Measurements from ENCODE around the gene CBLB.

Gene CBLB

GRCh38 chr3:105639131-105639530 lies 229.7 kb downstream of the CBLB start:
- Histone ChIP-seq H3K4me1 (ENCODE audit: control insufficient read depth, insufficient read depth, low read length) (no peaks in the 10 kb centered on the region), H3K9ac (ENCODE audit: low read length) (no peak overlapping the region), H3K36me3 (ENCODE audit: control insufficient read depth, insufficient read depth, low read length, severe bottlenecking) (no peaks in the 10 kb centered on the region), H3K4me3 (ENCODE audit: low read length) (no peak overlapping the region), H3K9me3 (ENCODE audit: control insufficient read depth, low read length) (peaks cover 4% of the 10 kb centered on the region), H3K27me3 (replicated peaks; ENCODE audit: control insufficient read depth, insufficient read depth, low read length) (no peaks in the 10 kb centered on the region)
- DNase-seq (ENCODE audit: low read depth), result no peak

DNA sequence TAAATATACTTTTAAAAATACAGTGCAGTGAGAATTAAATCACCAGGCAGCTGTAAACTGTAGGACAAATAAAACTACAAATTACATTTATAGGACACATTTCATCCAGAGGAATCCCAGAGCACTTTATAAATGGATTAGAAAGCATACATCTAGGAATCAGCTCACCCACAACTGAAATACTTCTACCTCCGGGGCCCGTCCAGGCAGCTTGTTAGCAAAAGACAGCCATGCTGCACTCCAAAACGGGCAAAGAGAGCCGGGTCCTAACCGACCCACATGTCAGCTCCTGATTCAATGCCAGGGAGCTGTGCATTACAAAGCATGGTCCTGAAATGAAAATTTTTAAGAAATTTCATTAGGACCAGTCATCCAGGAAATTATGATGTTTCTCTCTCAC lies 234.1 kb downstream of the CBLB start:
- no peak overlapping the region for H3K4me3 ChIP-seq (ENCODE audit: low read length)
- H3K9me3 ChIP-seq (ENCODE audit: control insufficient read depth, low read length), result no peaks in the 10 kb centered on the region
- no peak overlapping the region for H3K9ac ChIP-seq (ENCODE audit: low read length)
- H3K27me3 ChIP-seq (replicated peaks; ENCODE audit: control insufficient read depth, insufficient read depth, low read length), result no peaks in the 10 kb centered on the region
- H3K36me3 ChIP-seq (ENCODE audit: control insufficient read depth, insufficient read depth, low read length, severe bottlenecking), result no peaks in the 10 kb centered on the region
- H3K4me1 ChIP-seq (ENCODE audit: control insufficient read depth, insufficient read depth, low read length), result no peaks in the 10 kb centered on the region
- DNase-seq (ENCODE audit: low read depth), result no peak

DNA sequence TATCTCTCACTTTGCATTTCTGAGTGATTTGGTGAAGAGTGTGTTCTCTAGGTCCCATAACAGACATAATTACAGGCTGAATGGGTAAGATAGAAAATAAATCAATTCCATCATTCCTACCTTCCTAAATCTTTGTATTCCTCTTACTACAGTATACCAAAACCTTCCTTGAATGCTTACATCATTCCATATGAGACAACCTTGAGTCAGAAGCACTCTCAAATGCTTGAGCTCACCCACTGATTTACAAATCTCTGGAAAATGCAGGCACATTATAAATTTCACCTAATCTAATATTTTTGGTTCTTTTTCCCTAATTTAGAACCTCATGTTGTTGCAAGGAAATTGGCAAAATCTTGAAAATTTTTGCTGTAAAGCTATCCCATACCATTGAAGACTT lies 239.1 kb downstream of the CBLB start:
- no peak for DNase-seq (ENCODE audit: low read depth)
- no peaks in the 10 kb centered on the region for H3K36me3 ChIP-seq (ENCODE audit: control insufficient read depth, insufficient read depth, low read length, severe bottlenecking)
- no peak overlapping the region for H3K9ac ChIP-seq (ENCODE audit: low read length)
- no peaks in the 10 kb centered on the region for H3K9me3 ChIP-seq (ENCODE audit: control insufficient read depth, low read length)
- no peaks in the 10 kb centered on the region for H3K4me1 ChIP-seq (ENCODE audit: control insufficient read depth, insufficient read depth, low read length)
- no peak overlapping the region for H3K4me3 ChIP-seq (ENCODE audit: low read length)
- H3K27me3 ChIP-seq (replicated peaks; ENCODE audit: control insufficient read depth, insufficient read depth, low read length), result no peaks in the 10 kb centered on the region

GRCh38 chr3:105626739-105627138 lies 242.1 kb downstream of the CBLB start:
- no peaks in the 10 kb centered on the region for H3K4me1 ChIP-seq (ENCODE audit: control insufficient read depth, insufficient read depth, low read length)
- H3K9me3 ChIP-seq (ENCODE audit: control insufficient read depth, low read length), result no peaks in the 10 kb centered on the region
- no peak for DNase-seq (ENCODE audit: low read depth)
- no peak overlapping the region for H3K4me3 ChIP-seq (ENCODE audit: low read length)
- H3K9ac ChIP-seq (ENCODE audit: low read length), result no peak overlapping the region
- no peaks in the 10 kb centered on the region for H3K36me3 ChIP-seq (ENCODE audit: control insufficient read depth, insufficient read depth, low read length, severe bottlenecking)
- H3K27me3 ChIP-seq (replicated peaks; ENCODE audit: control insufficient read depth, insufficient read depth, low read length), result no peaks in the 10 kb centered on the region

DNA sequence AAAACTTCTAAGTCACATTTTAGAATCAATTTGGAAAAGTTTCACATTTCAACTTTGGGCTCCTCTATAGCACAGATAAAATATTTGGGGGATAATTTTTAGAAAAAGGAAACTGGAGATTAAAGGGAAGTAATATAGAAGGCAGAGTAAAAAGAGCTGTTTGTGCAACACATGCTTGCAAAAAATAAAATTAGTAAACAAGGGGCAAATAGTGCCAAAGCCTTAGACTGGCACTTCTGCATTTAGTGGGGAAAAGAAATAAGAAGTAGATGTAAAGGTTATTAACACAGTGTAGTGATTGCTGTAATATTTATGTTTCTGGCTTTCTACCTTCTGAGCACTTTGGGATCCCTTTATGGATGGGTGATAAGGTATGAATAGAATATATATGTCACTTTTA lies 246.6 kb downstream of the CBLB start:
- no peak overlapping the region for H3K4me3 ChIP-seq (ENCODE audit: low read length)
- H3K36me3 ChIP-seq (ENCODE audit: control insufficient read depth, insufficient read depth, low read length, severe bottlenecking), result no peaks in the 10 kb centered on the region
- H3K27me3 ChIP-seq (replicated peaks; ENCODE audit: control insufficient read depth, insufficient read depth, low read length), result no peaks in the 10 kb centered on the region
- no peaks in the 10 kb centered on the region for H3K9me3 ChIP-seq (ENCODE audit: control insufficient read depth, low read length)
- no peak for DNase-seq (ENCODE audit: low read depth)
- no peaks in the 10 kb centered on the region for H3K4me1 ChIP-seq (ENCODE audit: control insufficient read depth, insufficient read depth, low read length)
- H3K9ac ChIP-seq (ENCODE audit: low read length), result no peak overlapping the region

- no peaks in the 10 kb centered on the region for H3K4me1 ChIP-seq (ENCODE audit: control insufficient read depth, insufficient read depth, low read length)
- no peaks in the 10 kb centered on the region for H3K36me3 ChIP-seq (ENCODE audit: control insufficient read depth, insufficient read depth, low read length, severe bottlenecking)
- H3K9ac ChIP-seq (ENCODE audit: low read length), result no peak overlapping the region
- H3K9me3 ChIP-seq (ENCODE audit: control insufficient read depth, low read length), result no peaks in the 10 kb centered on the region
- no peak for DNase-seq (ENCODE audit: low read depth)
- H3K27me3 ChIP-seq (replicated peaks; ENCODE audit: control insufficient read depth, insufficient read depth, low read length), result no peaks in the 10 kb centered on the region
- H3K4me3 ChIP-seq (ENCODE audit: low read length), result no peak overlapping the region
These were observed 248.6 kb downstream of the CBLB start for GRCh38 chr3:105620236-105620635.

DNA sequence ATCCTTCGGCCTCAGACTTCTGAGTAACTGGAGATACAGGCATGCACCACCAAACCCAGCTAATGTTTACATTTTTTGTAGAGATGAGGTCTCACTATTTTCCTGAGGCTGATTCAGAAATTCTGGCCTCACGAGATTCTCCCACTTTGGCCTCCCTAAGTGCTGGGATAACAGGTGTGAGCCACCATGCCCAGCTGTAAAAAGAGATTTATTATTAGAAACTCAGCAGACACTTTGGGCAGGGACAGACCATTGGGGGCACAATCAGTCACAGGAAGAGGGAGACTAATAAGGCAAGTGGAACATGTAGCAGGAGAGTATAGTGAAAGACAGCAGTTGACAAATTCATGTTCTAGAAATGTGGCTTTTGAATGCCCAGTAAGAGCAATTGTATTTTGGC lies 249.2 kb downstream of the CBLB start:
- no peaks in the 10 kb centered on the region for H3K4me1 ChIP-seq (ENCODE audit: control insufficient read depth, insufficient read depth, low read length)
- no peaks in the 10 kb centered on the region for H3K9me3 ChIP-seq (ENCODE audit: control insufficient read depth, low read length)
- DNase-seq (ENCODE audit: low read depth), result no peak
- H3K36me3 ChIP-seq (ENCODE audit: control insufficient read depth, insufficient read depth, low read length, severe bottlenecking), result no peaks in the 10 kb centered on the region
- no peaks in the 10 kb centered on the region for H3K27me3 ChIP-seq (replicated peaks; ENCODE audit: control insufficient read depth, insufficient read depth, low read length)
- H3K4me3 ChIP-seq (ENCODE audit: low read length), result no peak overlapping the region
- H3K9ac ChIP-seq (ENCODE audit: low read length), result no peak overlapping the region

DNA sequence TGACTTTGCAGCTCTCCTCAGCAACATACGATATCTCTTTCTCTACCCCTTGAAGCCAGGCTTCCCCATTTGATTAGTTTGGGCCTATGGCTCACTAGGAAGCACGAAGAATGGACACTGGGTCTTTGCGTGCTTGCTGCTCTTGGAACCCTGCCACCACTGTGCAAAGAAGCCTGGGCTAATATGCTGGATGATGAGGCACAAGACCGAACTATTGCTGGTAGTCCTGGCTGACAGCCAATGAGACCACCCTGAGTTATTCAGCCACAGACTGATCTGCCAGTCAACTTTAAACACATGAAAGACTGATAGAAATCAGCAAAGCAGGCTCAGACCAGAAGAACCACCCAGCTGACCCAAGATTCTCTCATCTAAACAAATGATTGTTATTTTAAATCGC lies 250.3 kb downstream of the CBLB start:
- no peak overlapping the region for H3K9ac ChIP-seq (ENCODE audit: low read length)
- no peak for DNase-seq (ENCODE audit: low read depth)
- no peaks in the 10 kb centered on the region for H3K27me3 ChIP-seq (replicated peaks; ENCODE audit: control insufficient read depth, insufficient read depth, low read length)
- peaks cover 7% of the 10 kb centered on the region for H3K4me1 ChIP-seq (ENCODE audit: control insufficient read depth, insufficient read depth, low read length)
- H3K36me3 ChIP-seq (ENCODE audit: control insufficient read depth, insufficient read depth, low read length, severe bottlenecking), result no peaks in the 10 kb centered on the region
- no peaks in the 10 kb centered on the region for H3K9me3 ChIP-seq (ENCODE audit: control insufficient read depth, low read length)
- H3K4me3 ChIP-seq (ENCODE audit: low read length), result no peak overlapping the region

GRCh38 chr3:105616374-105617121 lies 252.3 kb downstream of the CBLB start:
- no peak for DNase-seq (ENCODE audit: low read depth)
- Histone ChIP-seq H3K9ac (ENCODE audit: low read length) (no peak overlapping the region), H3K27me3 (replicated peaks; ENCODE audit: control insufficient read depth, insufficient read depth, low read length) (no peaks in the 10 kb centered on the region), H3K9me3 (ENCODE audit: control insufficient read depth, low read length) (no peaks in the 10 kb centered on the region), H3K4me1 (ENCODE audit: control insufficient read depth, insufficient read depth, low read length) (peaks cover 16% of the 10 kb centered on the region), H3K36me3 (ENCODE audit: control insufficient read depth, insufficient read depth, low read length, severe bottlenecking) (no peaks in the 10 kb centered on the region), H3K4me3 (ENCODE audit: low read length) (no peak overlapping the region)

- no peak overlapping the region for H3K4me3 ChIP-seq (ENCODE audit: low read length)
These were observed 253.0 kb downstream of the CBLB start for GRCh38 chr3:105615814-105616213.

GRCh38 chr3:105614288-105615030 lies 254.4 kb downstream of the CBLB start:
- no peaks in the 10 kb centered on the region for H3K36me3 ChIP-seq (ENCODE audit: control insufficient read depth, insufficient read depth, low read length, severe bottlenecking)
- no peak overlapping the region for H3K9ac ChIP-seq (ENCODE audit: low read length)
- no peaks in the 10 kb centered on the region for H3K27me3 ChIP-seq (replicated peaks; ENCODE audit: control insufficient read depth, insufficient read depth, low read length)
- H3K4me3 ChIP-seq (ENCODE audit: low read length), result no peak overlapping the region
- H3K4me1 ChIP-seq (ENCODE audit: control insufficient read depth, insufficient read depth, low read length), result peaks cover 16% of the 10 kb centered on the region
- H3K9me3 ChIP-seq (ENCODE audit: control insufficient read depth, low read length), result no peaks in the 10 kb centered on the region
- no peak for DNase-seq (ENCODE audit: low read depth)

More at GRCh38 chr3:105615814-105616213, 253.0 kb downstream of the CBLB start:
- Histone ChIP-seq H3K36me3 (ENCODE audit: control insufficient read depth, insufficient read depth, low read length, severe bottlenecking) (no peaks in the 10 kb centered on the region), H3K9ac (ENCODE audit: low read length) (no peak overlapping the region), H3K4me1 (ENCODE audit: control insufficient read depth, insufficient read depth, low read length) (peaks cover 16% of the 10 kb centered on the region), H3K9me3 (ENCODE audit: control insufficient read depth, low read length) (no peaks in the 10 kb centered on the region), H3K27me3 (replicated peaks; ENCODE audit: control insufficient read depth, insufficient read depth, low read length) (no peaks in the 10 kb centered on the region)
- DNase-seq (ENCODE audit: low read depth), result no peak

All from adipocyte (in vitro differentiated cells).